ENCODE measurements around the gene PTPRJ.

The PTPRJ gene

GRCh38 chr11:48074425-48075181, 94.2 kb downstream of the PTPRJ start:
- DNase-seq = no peak

- no peak for DNase-seq
Observed at GRCh38 chr11:48075637-48076036, 95.3 kb downstream of the PTPRJ start.

DNA sequence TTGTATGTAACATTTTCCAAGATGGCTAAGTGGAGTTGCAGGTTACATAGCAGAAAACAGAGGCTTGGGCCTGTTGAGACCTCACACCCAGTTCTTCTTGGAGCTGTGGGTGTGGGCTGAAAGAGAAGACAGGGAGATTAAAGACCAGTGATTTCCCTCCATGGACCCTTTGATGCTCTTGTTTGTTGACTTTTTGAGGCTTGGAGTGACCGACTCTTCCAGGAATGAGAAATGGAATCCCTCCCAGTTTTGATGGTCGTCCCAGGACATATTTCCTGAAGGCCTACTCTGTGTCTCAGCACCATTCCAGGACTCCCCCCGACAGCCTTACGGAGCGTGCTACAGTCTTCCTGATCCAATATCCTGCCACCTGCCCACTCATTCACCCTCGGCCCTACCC, 96.9 kb downstream of the PTPRJ start:
- DNase-seq = no peak

- DNase-seq = no peak
Observed at GRCh38 chr11:48078689-48079088, 98.3 kb downstream of the PTPRJ start.

DNA sequence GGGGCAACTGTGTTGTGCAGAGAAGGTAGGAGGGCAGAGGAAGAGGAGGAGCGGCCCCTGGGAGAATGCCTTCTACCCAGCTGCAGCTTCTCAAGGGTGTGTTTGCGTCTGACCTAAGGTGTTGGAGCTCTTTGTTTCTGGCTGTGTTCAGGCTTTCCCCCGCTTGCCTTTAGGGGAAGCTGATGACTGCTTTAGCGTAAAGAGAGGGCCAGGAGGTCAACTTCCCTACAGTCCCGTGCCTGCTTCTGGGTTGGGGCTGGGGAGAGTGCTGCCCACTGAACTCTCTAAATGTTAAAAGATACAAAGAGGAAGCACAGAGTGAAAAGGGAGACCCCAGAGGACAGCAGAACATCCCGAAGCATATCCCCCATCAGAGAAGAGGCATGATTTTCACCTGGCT, 99.2 kb downstream of the PTPRJ start:
- DNase-seq = no peak

- DNase-seq = no peak
Observed at GRCh38 chr11:48080301-48080861, 100.0 kb downstream of the PTPRJ start.

- no peak for DNase-seq
Observed at GRCh38 chr11:48081151-48082010, 101.0 kb downstream of the PTPRJ start.

DNA sequence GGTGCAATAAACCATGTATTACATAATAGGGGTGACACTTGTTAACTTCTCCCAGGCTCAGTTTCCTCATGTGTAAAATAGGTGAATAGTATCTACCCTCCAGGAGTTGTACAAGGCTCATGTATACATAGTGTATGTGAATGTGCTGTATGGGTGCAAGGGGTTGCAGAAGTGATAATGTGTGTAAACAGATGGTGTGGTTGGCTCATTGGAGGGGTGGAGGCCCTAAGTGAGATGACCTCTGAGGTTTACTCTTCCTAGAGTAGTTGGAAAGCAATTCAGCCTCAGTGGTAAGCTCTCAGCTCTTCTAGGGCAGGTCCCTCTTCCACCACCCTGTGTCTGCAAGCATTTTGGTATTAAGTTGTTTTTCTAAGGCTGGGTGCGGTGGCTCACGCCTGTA, 102.4 kb downstream of the PTPRJ start:
- no peak for DNase-seq

DNA sequence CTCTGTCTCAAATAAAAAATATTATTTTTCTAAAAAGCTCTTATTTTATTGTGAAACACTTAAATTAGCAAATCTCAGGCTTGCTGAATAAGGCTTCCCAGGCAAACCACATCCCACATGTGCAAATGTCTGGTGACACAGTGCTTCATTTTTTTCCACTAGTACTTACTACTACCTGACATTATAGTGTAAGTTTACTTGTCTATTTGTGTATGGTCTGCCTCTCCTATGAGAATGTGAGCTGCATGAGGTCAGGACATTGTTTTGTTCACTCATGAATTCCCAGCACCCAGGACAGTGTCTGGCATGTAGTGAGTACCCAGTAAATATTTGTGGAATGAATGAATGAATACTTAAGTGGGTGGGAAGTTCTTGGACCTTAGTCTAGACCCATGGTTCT, 103.1 kb downstream of the PTPRJ start:
- DNase-seq = no peak

- no peak for DNase-seq
Observed at GRCh38 chr11:48085688-48086087, 105.3 kb downstream of the PTPRJ start.

- DNase-seq = no peak
Observed at GRCh38 chr11:48087422-48087821, 107.1 kb downstream of the PTPRJ start.

- no peak for DNase-seq
Observed at GRCh38 chr11:48087974-48088681, 107.8 kb downstream of the PTPRJ start.

DNA sequence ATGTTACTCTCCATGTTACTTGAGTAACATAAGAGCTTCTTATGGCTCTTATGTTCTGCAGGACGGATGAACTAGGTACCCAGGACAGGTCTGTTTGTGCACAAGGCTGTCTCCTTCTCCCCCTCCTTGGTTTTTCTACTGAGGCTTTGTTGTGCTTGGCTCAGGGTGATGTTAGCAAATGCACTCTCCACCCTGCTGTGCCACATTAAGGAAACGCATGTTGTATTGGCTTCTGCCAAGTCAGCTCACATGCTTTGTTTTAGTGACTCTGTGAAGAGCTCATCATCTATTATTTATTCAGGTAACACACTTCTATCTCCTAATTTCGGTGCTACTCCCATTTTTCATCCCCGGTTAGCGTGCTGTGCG, 108.3 kb downstream of the PTPRJ start:
- DNase-seq = no peak

GRCh38 chr11:48090174-48090573, 109.8 kb downstream of the PTPRJ start:
- no peak for DNase-seq

DNA sequence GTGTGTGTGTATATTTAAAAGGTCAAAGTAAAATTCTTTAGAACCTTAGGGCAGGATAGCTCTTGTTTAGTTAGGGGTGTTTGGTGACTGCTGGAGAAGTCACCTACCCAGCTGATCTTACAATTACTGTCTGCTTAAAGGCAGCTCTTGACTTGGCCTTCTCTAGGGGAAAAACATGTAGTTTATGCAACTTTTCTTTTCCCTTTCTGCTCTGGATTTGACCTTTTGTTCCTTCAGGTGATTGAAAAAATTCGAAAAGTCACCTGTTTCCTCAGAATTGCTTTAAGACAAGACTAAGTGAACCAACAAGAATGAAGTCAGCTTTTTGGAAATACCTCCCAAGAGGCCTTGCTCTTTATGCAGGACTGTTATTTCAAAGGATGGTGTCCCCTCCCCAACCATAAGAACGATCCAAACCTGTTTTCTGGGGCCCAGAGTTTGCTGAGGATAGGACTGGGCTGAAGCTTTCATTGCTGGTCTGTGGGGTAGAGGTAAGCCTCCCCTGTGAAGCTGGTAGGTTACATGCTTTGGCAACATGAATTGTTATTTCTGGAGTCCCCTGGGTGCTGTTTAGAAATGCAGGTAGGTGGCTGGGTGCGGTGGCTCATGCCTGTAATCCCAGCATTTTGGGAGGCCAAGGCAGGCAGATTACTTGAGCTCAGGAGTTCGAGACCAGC, 111.2 kb downstream of the PTPRJ start:
- no peak for DNase-seq

DNA sequence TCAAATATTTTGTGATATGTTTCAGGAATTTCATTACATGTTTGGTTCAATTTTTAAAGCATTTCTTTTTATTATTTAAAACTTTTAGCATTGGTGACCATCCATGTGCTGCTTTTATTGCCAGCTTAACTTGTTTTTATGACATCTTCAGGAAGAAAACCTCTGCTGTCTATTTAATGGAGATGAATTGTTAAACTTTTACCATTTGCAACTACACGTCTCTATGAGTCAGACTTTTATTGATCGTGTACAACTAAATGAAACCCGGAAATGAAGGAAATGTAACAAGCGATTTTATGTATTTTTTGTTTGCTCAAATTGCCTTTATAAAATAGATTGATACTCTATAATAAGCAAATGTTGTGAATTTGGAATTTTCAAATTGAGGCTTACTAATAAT, 113.0 kb downstream of the PTPRJ start:
- DNase-seq = no peak

DNA sequence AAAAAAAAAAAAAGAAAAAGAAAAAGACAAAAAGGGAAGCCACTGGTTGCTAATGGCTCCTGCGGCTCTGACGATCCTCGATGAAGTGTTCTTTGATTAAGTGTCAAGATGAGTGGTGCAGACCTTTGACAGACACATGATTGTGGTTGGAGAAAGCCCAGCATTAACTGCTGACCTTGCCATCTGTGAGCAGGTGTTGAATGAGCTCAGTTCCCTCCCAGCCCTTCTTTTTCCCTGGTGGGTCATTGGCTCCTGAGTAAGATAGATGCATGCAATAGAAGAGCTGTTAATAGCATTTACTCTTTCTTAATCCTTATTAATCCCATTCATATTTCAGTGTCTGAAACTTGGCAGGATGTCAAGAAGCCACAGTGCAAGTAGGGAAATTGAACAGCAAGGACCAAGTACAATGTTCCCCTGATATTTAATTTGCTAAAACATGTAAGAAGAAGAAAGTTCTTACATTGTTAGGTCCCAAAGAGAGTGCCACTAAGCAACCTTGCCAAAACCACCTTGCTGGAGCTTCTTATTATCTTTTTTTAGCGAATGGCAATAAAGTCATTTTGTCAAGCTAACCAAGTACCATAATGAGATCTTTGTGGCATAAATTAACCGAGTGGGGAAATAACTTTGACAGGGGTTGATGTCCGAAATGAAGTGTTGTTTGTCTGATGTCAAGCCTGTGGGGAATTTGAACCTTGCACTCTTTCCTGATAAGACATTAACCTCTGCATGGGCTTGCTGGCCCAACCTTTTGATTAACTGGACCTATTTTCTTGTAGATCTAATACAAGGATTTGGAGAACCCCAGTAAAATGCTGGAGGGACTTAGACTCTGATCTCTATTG, 113.7 kb downstream of the PTPRJ start:
- no peak for DNase-seq

DNA sequence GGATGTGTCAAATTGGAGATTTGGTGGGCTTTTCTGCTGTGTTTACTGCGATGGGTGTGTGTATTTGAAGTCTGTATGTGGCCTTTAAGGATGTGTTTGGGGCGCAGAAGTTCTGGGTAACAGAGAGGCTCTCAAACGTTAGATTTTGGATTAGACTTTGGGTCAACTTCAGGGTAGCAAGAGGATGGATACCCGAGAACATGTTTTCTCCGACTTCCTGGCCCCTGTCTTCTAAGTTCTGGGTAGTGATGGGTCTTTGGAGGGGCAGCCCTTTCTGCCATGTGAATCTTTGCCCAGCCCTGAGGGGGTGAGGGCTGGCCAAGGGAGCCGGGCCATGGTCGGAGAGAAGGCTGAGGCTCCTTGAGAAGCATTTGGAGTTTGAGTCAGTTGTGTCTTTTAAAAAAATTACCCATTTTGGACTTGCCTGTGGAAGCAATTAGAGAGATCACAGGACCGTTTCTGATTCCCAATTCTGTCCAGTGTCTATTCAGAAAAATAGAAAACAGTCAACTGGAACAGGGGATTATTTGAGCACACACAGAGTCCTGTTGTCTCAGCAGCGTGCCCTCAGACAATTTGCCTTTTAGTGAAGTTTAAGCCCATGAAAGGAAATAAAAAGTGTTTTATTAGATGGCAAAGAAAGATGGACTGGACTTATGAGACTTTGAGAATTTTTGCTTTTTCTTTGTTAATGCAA, 114.4 kb downstream of the PTPRJ start:
- no peak for DNase-seq

- DNase-seq = no peak
Observed at GRCh38 chr11:48095779-48096470, 115.6 kb downstream of the PTPRJ start.
